ENCODE measurements around the gene RBBP4.

DNA sequence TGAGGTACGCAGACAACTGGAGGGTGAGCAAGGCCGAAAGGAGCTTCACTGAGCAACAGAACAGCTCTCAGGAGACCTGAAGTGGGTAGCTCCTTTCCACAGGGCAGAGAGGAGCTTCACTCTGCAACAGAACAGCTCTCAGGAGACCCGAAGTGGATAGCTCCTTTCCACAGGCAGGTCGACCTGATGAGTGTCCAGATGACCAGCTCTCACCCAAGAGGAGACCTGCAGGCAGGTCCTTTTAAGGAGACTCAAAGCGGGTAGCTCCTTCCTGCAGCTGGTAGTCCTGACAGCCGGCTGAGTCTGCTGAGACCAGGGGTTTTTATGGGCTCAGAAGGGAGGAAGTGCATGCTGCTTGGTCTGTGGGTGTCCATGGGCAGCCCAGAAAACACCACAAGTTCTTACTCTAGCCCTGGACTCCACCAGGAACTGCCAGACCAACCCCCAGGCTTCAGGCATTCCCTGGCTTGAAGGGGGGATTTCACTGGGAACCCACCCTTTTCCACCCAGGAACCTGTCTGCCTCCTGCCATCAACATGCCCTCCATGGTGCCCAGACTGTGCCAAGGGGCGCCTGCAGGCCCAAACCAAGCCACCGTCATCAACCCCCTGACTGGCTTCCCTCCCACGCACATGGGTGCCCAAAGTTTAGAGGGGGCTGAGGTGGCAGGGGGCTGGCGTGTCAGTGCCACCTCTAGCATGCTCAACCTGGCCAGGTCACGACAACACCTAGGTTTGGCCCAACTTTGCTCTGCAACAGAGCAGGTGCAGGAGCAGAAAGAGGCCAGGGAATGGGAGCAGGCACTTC is 44.2 kb upstream of the RBBP4 start:
- TF ChIP-seq, protein P1, sequence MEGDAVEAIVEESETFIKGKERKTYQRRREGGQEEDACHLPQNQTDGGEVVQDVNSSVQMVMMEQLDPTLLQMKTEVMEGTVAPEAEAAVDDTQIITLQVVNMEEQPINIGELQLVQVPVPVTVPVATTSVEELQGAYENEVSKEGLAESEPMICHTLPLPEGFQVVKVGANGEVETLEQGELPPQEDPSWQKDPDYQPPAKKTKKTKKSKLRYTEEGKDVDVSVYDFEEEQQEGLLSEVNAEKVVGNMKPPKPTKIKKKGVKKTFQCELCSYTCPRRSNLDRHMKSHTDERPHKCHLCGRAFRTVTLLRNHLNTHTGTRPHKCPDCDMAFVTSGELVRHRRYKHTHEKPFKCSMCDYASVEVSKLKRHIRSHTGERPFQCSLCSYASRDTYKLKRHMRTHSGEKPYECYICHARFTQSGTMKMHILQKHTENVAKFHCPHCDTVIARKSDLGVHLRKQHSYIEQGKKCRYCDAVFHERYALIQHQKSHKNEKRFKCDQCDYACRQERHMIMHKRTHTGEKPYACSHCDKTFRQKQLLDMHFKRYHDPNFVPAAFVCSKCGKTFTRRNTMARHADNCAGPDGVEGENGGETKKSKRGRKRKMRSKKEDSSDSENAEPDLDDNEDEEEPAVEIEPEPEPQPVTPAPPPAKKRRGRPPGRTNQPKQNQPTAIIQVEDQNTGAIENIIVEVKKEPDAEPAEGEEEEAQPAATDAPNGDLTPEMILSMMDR (IDR thresholded peaks at IDR 0.05): no peak
- TF ChIP-seq POLR2A (IDR thresholded peaks at IDR 0.05): no peak
